ENCODE data around the gene FYN.

GRCh38 chr6:111639266-111639665 lies 234.0 kb downstream of the FYN start:
- no peak for TF ChIP-seq CTCF (optimal IDR thresholded peaks at IDR 0.05 in 1 of 3, IDR thresholded peaks at IDR 0.05 in 1 of 3, conservative IDR thresholded peaks at IDR 0.05 in 1 of 3; ENCODE audit: extremely low read depth in 1 of 3, insufficient read depth in 2 of 3, low read length in 3 of 3)
- no peak for TF ChIP-seq EZH2 (IDR thresholded peaks at IDR 0.05; ENCODE audit: low read length)
